H54 (cell line): ENCODE measurements around the gene UGT2B28.
"Not testable (repeated sequence)": the region's sequence is repeated elsewhere in the genome, so short reads cannot be mapped to it uniquely, and the experiment has no call there.

Experiments used
- DNase-seq: peaks from one replicate; pipeline ENCODE4 v3.0.0; 2011; ENCODE audit warnings: low spot score, mixed read lengths; ENCODE audit not compliant: insufficient read length
- FAIRE-seq: peaks from 3 replicates; lab custom pipeline; 2011; peaks lifted over from hg19 to GRCh38; lab: Jason Lieb, UNC
- POLR2A ChIP-seq: IDR thresholded peaks from 2 replicates; pipeline ENCODE4 v1.6.1; 2011; ENCODE audit warnings: low read depth, mild to moderate bottlenecking, low read length

UGT2B28 gene

DNA sequence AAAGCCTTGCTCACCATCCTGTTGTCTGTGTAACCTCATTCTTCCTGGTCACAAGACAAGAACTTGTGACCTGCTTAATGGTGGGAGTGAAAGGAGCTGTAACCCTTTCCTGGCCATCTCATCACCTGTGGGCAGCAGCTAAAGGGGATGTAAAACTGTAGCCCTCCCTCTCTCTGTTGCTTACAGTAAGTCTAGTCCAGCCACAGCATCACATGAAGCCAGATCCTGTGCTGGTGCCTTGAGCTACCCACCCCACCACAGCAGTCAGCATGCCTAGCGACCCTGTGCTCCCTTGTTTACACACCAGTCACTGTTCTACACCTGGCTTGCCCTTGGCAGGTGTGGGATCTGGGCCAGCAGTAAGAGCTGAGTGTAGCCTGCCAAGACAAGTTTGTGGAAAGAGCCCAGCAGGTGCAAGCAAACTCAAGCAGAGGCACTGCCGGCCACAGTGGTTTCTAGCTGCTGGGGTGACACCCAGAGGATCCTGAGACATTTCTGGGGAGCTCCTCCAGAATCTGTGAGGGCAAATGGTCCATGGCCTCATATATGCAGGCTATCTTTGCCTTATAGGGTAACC is 41.0 kb downstream of the UGT2B28 start:
- DNase-seq (no peak), FAIRE-seq (no peak)
- no peak for TF ChIP-seq POLR2A

GRCh38 chr4:69322055-69322454 is 41.8 kb downstream of the UGT2B28 start:
- FAIRE-seq (no peak), DNase-seq (no peak)
- TF ChIP-seq POLR2A: no peak

- DNase-seq (no peak), FAIRE-seq (no peak)
- TF ChIP-seq POLR2A: no peak
Observed at GRCh38 chr4:69323284-69323683, 43.0 kb downstream of the UGT2B28 start.

- DNase-seq (no peak), FAIRE-seq (no peak)
- TF ChIP-seq POLR2A: no peak
Observed at GRCh38 chr4:69330345-69331047, 50.2 kb downstream of the UGT2B28 start.

DNA sequence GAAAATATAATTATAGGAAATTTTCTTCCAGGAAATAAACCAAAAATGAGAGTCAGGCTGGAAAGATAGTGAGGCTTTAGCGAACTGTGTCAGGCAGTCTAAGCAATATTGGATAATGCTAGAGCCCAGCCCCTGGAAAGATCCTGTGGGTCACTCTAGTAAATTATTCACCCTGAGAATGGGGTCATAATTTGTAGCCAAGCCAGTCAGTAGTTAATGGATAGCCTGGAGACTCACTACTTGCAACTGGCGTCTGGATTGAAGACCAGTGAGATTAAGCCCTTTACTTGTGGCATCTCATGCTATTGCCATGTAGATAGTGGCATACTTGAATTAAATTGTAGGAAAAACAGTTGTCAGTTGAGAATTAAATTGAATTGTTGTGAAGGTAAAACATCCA is 51.0 kb downstream of the UGT2B28 start:
- FAIRE-seq, DNase-seq: not testable (repeated sequence)

- not testable (repeated sequence) for FAIRE-seq, DNase-seq
Observed at GRCh38 chr4:69335485-69335884, 55.2 kb downstream of the UGT2B28 start.

GRCh38 chr4:69343114-69343513 is 62.8 kb downstream of the UGT2B28 start:
- FAIRE-seq, DNase-seq: not testable (repeated sequence)

- FAIRE-seq, DNase-seq: not testable (repeated sequence)
Observed at GRCh38 chr4:69343558-69344420, 63.5 kb downstream of the UGT2B28 start.
